Muscle of back (tissue), 11 donors: ENCODE results near the gene NPL. TPM values are rescaled to one million over a fixed set of nuclear protein-coding genes. Genes with fewer than 3 reads are reported as not detected.

Experiments used
- DNase-seq, 3 donors: peaks; one replicate each; pipeline versions ENCODE4 v3.0.0 to v3.0.0-alpha.2; 2013
- polyA plus RNA-seq, 10 donors: library from polyadenylated mRNA; unstranded; fragments of 120-200 nt; gene quantifications; one replicate each; pipeline ENCODE4 v1.2.1, GENCODE V29; 2013; ENCODE audit not compliant: insufficient read length in 10 of 10

NPL gene
- polyA plus RNA-seq, 10 donors, result 5.6 to 13.3 (median 8.3) TPM

DNA sequence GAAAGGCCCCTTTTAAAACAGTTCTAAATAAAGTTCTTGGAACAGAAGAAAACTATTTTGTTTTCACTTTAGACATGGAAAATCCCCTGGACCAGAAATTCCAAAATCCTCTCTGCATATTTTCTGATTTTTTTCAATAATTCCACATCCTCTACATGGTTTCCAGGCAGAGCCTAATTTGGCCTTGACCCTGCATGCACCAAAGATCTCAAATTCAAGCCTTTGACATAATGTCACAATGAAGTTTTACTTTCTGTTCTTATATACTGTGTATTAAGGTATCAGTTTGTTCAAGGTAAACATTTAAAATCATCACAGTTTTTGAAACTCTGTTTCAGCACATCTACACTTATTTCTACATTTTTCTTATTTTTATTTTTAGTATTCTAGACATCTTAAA is 12.2 kb upstream of the NPL start:
- DNase-seq, result no peak

DNA sequence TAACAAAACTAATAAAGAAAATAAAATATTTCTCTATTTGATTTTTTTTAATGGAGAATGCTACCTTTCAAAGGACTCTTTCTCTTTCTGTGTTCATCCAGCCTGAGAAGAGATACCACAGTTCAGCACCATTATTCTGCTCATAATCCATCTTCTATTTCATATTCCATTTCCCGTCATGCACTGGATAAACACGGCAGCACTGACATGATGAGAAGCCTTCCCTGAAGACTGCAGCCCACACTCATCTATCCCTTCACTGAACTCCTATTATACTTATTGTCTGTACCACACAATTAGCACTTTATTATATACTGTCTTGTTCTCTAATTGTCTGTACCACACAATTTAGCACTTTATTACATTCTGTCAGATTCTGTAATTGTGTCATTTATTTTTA is 10.7 kb upstream of the NPL start:
- DNase-seq, result no peak

DNA sequence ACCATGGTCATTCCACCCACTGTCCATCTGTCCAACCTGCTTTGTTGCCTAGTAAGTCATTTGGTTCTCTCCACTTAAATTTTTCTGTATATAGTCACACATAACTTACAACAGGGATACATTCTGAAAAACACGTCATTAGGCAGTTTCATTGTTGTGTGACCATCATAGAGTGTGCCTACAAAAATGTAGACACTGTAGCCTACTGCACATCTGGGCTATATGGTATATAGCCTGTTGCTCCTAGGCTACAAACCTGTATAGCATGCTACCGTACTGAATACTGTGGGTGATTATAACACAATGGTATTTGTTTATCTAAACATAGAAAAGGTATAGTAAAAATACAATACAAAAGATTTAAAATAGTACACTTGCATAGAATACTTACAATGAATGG is 10.0 kb upstream of the NPL start:
- no peak for DNase-seq

DNA sequence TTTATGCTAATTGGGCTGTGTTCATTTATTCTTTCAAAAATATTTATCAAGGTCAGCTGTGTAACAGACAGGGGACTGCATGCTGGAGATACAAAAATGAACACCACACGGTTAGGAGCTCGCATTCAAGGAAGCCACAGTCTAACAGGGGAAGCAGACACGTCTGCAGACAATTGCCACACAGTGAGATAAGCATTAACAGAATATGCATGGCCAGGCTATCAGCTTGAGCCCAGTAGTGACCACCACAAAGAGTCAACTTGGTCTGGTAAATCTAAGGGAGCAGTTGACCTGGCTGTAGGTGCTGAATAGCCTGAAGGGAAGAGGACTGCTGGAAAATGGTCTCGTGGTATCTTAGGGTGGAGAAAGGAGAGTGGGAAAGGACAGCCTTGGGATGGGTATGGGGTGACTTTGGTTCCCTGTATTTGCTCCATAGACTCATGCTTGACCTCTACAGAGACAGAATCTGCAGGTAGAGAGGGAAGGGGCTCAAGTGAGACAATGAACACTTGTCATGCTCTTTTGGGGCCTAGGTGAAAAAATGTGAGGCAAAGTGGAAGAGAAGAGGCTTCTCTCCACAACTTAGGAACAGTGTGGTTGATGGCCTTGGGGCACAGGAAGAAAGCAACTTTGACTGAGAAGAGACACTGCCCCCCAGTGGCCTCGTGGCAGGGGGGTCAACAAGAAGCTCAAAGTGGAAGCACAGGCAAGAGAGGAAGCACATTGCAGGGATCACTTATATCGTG is 7.6 kb upstream of the NPL start:
- peak; percentile 43 to 78 (median 61) for DNase-seq

DNA sequence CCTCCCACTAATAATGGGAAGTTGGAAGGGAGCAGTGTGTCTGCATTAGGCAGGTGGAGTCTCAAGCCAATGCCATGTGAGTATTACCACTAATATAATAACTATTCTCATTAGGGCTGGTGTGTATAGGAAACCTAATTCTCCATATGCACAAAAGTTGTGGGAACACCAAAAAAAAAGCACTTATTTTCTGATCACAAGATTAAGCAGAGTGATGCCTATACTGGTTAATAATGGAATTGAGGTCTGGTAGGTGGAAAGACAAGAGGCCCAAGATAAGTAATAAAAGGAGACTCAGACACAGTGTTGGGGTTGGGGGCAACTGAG is 7.0 kb upstream of the NPL start:
- DNase-seq, result no peak

DNA sequence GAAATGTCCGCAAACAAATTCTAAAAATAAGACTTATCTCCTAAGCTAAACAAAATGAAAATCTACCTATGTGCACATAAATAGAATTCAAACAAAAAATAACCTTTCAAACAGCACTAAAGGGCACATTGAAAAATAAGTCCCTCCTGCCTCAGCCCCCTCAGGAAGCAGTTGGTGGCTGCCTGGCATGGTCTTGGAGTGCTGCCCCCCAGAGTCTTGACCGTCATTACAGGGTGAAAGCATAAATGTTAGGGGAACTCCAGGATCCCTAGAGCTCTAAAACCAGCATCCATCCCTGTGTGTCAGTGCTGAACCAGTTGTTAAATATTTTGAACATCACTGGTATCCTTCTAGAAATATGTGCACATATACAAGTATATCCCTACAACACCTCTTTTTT is 6.5 kb upstream of the NPL start:
- DNase-seq, result no peak

DNA sequence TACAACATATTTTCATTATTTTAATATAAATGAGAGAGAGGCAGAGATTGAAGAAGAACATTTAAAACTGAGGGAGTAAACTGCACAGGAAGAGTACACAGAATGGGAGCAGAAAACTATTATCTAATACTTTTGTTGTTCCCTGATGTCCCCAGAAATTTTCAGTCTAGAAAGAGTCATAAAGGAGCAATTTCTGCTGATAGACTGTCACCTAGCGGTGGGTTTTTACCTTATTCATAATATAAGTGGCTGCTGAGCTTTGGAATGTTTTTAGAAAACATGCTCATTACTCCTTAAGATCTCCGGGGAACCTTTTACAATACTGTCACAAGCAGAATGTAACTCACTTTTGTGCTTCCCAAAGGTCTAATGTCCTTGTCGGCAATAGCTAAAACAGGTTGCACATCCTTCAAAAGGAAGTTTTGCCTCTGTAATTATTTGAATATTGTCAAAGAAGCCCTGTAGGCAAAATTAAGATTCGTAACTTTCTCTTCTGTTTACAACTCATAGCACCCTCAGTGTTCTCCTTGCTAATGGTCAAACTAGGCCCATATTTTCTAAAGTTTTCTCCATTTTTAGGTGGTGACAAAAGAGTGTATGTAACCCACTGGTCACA is 4.9 kb upstream of the NPL start:
- peak; percentile 51 to 78 (median 69) for DNase-seq

DNA sequence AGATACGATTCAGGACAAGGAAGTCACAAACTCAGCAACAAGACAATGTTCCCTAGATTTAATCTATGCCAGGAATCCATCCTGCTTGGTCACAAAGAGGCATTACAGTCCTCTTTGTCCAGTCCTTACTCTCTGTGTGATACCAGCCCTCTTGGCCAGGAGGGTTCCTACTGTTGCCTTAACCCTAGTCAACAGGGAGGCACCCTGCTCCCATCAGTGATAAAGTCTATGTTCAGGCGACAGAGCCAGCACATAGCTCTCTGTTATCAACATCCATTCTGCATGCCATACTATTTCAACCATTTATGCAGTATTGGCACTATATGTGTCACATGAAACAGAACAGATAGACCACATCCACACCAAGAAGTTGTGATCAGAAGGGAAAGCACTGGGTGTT is 4.4 kb upstream of the NPL start:
- DNase-seq, result no peak

DNA sequence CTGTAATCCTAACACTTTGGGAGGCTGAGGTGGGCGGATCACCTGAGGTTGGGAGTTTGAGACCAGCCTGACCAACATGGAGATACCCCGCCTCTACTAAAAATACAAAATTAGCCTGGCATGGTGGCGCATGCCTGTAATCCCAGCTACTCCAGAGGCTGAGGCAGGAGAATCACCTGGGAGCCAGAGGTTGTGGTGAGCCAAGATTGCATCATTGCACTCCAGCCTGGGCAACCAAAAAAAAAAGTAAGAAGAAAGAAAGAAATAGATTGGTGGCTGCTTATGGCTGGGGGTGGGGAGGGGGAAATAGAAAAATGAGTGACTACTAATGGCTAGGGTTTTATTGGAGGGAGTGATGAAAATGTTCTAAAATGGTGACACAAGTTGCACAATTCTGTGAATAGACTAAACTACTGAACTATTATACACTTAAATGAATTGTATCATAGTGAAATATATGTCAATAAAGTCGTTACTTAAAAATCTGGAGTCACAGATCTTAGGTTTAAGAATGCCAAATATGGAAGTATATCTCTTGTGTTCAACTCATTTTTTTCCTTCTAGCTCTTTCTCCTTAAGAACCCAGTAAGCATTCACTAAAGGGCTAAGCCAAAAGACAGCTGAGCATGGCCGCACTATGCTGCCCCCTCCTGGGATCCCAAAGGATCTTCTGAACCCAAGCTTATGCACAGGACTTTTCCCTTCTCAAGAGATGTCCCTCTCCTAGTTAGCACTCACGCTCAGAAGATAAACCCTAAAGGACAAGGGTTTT is 3.2 kb upstream of the NPL start:
- peak; percentile 40 to 73 (median 62) for DNase-seq

DNA sequence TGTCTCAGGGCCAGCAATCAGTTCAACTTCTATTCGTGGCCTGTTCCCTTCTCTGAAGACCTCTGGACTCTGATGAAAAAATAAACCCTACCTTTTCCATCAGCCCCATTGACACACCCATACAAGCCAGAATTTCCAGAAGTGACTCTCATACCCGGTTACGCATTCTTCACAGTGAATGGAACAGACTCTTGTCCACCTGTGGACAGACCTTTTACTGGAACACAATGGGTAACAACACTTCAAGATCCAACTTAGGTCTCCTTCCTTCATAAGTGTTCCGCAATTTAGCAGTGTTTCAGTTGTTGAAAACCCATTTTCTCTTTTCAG is 2.6 kb upstream of the NPL start:
- no peak for DNase-seq

DNA sequence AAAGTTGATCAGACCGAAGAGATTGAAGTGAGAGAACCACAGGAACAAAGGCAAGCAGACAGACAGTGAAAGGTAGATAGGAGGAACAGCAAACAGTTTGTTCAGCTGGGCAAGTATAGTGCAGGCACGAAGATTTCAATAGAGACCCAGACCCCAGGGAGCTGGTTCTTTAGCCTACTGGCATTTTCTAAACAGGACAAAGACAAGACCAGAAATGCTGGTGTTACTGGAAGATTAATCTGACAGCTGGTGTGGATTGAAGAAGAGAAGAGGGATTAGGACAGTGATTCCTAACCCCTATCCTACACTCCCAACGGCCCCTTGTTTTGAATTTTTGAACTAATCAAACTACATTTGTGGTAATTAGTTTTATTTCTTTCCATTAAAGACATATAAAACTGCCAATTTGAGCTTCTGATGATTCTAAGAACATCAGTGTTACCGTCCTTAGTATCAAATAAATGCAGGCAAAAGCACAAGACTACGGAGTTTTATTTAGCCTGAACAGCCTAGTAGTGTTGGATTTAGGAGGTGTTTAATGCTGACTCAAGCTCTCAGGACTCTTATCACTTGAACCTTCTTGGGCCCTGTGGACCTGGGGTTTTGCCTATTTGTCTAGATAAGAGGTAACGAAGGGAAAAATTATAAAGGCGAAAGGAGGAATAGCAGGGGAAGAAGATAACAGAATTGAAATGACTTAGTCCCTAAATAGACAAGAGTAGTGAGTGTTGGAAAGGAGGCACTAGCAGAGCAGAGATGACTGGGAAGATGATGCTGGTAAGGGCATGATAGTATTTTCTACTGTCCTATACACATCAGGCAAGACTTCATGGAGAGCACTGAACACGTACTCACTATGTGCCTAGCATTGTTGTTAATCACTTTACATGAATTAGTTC is 2.0 kb downstream of the NPL start:
- DNase-seq, result no peak

DNA sequence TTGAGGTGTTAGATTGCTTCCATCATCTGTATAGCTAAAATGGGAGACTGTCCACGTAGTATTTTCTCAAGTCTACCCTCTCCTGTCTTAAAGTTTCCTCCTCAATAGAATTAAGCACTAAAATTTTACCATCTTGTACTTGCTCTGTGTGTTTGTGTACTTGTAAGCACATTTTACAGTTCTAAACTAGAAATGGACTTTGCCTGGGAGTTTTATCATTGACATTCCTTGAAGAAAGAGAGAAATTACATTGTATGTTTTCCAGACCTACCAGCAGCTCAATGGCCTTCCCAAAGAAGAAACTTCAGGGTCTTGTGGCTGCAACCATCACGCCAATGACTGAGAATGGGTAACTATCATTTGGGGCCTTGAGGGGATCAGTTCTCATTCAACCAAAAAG is 4.5 kb downstream of the NPL start:
- no peak for DNase-seq

DNA sequence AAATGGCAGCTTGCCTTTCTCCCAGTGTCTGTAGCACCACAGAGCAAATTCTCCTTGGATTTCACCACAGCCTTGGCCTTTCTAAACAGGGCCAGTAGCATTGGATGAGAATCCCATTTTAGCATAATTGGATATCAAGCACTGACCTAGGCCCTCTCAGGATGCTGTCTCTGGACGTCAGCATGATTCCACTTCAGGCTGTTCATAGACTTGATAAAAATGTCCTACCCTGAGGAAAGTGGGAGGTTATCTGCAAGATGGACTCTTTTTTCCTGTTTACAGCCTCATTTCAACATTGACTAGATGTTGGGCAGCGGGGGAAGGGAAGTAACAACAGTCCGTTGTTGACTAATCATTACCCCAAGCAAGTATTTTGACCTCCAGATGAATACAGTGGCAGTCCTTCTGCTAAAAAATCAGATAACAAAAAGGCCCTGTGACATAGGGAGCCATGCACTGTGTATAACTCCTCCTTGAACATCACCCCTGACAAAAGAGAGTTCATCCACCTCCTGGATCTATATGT is 5.2 kb downstream of the NPL start:
- DNase-seq, result no peak

DNA sequence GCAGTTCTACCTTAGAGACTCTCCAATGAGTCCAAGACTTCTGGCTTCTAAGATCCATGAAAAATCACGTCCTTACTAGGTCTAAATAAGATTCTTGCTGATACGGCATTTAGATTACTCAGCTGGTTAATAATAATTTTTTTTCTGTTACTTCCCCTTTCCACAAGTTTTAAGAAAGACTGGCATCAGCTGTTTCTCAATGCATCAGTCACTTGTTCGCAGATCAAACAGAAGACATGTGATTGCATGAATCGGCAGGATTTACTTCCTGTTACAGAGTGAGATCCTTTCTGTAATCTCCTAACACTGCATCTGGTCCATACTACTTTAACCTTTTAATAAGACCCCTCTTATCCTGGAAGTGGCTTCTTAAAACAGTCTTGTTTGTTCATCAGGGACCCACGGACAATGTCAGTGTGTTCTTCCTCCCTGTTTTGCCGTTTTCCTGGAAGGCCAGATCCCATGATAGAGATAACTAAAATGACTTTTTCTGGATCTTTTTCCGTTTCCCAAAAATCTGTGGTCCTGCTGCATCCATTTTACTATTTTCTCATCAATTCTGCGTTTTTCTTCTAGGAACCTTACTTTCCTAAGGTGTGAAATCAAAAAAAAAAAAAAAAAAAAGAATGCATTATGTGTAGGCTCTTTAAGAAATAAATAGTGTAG is 6.1 kb downstream of the NPL start:
- no peak for DNase-seq

DNA sequence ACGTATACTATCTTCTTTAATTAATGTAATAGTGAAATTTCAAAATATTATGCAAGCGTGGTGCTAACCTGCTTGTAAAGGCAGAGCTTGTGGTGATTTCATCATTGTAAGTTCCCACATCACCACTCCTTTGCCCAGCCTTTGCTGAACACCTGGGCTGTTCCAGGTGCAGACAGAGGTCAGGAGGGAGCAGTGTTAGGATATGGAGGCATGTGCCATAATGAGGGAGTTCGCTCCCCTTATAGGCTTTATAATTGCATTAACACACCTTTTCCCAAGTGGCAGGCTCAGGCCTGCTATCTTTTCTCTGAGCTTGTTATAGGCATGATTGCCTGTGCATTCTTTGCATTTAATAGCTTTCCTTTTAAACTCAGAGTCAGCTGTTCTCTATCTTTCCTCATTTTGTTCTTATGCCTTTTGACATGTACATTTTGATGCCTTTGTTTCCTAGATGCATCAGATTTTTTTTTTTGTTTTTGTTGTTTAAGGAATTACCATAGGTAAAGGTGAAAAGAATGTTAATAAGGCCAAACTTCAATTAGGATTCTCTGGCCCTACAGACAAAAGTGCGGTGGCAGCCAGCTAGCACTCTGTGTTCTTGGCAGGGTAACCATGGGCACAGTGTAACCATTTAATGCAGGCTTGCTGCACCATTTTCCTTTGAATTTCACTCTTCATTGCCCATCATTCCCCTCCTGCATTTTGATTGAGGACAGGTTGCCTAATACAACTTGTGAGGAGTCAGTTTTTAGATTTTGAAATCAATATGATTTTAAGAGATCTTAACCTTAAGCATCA is 12.6 kb downstream of the NPL start:
- no peak for DNase-seq

DNA sequence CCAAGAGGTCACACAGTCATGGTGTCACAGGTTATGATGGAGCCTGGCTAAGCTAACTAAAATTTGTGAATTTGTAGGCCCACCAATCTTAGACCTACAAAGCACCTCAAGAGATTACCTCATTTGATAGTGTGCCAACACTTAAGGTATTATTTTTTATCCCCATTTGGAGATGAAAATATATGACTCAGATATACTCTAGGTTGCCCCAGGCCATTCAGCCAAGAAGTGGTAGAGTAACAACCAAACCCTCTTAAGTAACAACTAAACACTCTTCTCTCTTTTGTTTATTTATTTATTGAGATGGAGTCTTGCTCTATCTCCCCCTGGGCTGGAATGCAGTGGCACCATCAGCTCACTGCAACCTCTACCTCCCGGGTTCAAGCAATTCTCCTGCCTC is 14.3 kb downstream of the NPL start:
- no peak for DNase-seq

DNA sequence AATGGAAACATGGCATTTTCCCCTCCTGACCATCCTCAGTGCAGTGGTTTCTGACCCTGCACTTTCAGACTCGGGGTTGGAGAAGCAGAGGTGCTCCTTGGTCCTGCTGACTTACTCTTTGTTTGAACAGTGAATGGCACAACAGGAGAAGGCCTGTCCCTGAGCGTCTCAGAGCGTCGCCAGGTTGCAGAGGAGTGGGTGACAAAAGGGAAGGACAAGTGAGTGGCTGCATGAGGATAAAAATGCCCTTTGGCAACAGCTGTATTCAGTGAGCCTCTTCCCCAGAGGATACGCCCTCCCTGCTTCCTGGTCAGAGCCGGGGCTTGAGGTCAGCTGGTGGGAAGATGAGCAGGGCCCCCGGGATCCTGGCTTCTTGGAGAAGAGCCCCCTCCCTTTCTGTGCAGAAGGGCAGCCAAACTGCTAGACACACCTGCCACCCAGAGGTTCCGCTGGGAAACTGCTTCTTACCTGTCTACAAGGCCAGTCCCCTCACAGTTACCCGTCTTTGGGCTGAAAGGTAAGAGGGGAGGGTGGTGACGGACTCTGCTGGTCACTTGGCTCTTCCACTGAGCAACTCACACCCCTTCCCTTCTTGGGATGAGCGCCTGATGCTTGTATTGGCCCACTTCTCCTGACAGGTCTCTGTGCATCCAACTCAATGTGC is 16.6 kb downstream of the NPL start:
- no peak for DNase-seq

DNA sequence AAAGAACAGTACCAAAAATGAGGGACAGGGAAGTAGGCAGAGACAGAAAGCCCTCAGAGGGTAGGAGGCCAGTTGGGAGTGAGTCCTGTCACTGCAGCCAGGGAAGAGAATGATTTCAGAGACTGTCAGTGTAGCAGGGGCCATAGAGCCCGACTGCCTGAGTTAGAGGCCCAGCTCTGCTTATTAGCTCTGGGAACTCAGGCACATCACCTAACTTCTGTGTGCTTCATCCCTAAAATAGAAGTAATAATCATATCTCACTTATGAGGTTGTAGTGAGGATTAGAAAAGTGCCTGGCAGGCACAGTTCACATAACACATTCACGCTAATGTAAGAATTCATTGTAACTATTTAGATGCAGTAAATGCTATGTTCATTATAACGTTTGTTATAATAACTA is 18.3 kb downstream of the NPL start:
- no peak for DNase-seq

DNA sequence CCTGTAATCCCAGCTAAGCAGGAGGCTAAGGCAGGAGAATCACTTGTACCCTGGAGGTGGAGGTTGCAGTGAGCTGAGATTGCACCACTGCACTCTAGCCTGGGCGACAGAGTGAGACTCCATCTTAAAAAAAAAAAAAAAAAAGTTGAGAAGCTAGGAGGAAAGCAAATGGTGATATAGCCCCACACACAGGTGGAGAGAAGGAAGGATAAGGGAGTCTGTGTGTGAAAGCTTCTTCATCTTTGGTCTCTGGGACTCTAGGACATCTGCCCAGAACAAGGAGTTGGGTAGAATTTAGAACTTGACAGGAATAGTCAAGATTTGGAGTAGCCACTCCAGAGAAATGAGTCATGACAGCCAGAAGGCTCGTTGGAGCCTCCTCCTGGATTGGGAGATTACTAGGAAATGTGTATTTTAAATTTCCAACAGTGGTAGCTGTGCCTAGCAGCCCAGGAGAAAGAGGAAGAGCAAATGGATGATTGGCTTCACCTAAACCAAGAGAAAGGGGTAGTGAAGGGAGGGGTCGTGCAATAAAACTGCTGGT is 19.9 kb downstream of the NPL start:
- no peak for DNase-seq
